HepG2 (cell line): ENCODE data around the gene DICER1. TPM values are rescaled to one million over a fixed set of nuclear protein-coding genes. Genes with fewer than 3 reads are reported as not detected.

Experiments
- ATAC-seq: fragments of 200-7000 bp; cut with Tn5 transposase; 3 replicates; pipeline ENCODE4 v1.9.1; 2020; ENCODE audit warnings: mild to moderate bottlenecking, moderate library complexity
- BruUV-seq: library from RNA; stranded (reverse); fragments of 400-500 nt; replicated peaks from 2 replicates; lab custom pipeline; 2021; lab: Mats Ljungman, UMichigan
- CTCF ChIA-PET: fragments of 300-600 bp; formaldehyde crosslinking; extraction: SDS; loops from one replicate; lab custom pipeline; 2021; ENCODE audit warnings: low total read pairs, inconsistent platforms, low intra/inter-chr PET ratio; lab: Yijun Ruan, JAX
- POLR2A ChIA-PET: fragments of 350-600 bp; sonication (Branson Sonifier 250); formaldehyde crosslinking; loops from one replicate; lab custom pipeline; 2020; ENCODE audit warnings: antibody characterized with exemption, inconsistent platforms; lab: Yijun Ruan, JAX
- DNase-seq: peaks from one replicate; pipeline ENCODE4 v3.0.0-alpha.2; 2015; ENCODE audit warnings: low spot score
- FAIRE-seq: peaks from 3 replicates; lab custom pipeline; 2011; peaks lifted over from hg19 to GRCh38; lab: Jason Lieb, UNC
- H2AFZ ChIP-seq: one replicate; pipeline ENCODE4 v1.6.1; 2011; ENCODE audit warnings: low read length, inconsistent platforms
- H3K27ac ChIP-seq: fragments of 300-600 bp; 3 replicates; pipeline ENCODE4 v1.8.0; 2011; ENCODE audit warnings: mixed run types, mild to moderate bottlenecking, mixed read lengths, low read length, inconsistent platforms; ENCODE audit not compliant: insufficient read depth; ENCODE audit errors: extremely low read length
- H3K27me3 ChIP-seq, 2 experiments: fragments of 200-600 bp in 1 of 2; 2 replicates in 1 of 2; 3 replicates in 1 of 2; pipeline versions ENCODE4 v1.6.0 to v1.8.0; 2011; ENCODE audit warnings: low read length in 2 of 2, mild to moderate bottlenecking in 2 of 2, moderate library complexity in 2 of 2, inconsistent platforms in 1 of 2; ENCODE audit not compliant: insufficient read depth in 2 of 2, control insufficient read depth in 1 of 2
- H3K36me3 ChIP-seq, 2 experiments: fragments of 200-600 bp in 1 of 2; replicated peaks in 1 of 2; 2 replicates in 1 of 2; 3 replicates in 1 of 2; pipeline versions ENCODE4 v1.5.1 to v1.8.0; 2011; ENCODE audit warnings: low read length in 2 of 2, inconsistent platforms in 1 of 2; ENCODE audit not compliant: insufficient read depth in 2 of 2, control insufficient read depth in 1 of 2
- H3K4me1 ChIP-seq: 2 replicates; pipeline ENCODE4 v1.5.1; 2012; ENCODE audit warnings: low read length, inconsistent platforms; ENCODE audit not compliant: insufficient read depth
- H3K4me2 ChIP-seq: 2 replicates; pipeline ENCODE4 v1.6.0; 2011; ENCODE audit warnings: low read depth, low read length, inconsistent platforms
- H3K4me3 ChIP-seq, 3 experiments: fragments of 200-600 bp in 1 of 3; sonication (generic), shearing (Covaris generic) in 1 of 3; replicated peaks in 1 of 3; 2 replicates each; pipeline ENCODE4 v1.5.1; 2011 to 2016; ENCODE audit warnings: low read length in 3 of 3, inconsistent platforms in 2 of 3, low read depth in 2 of 3, mild to moderate bottlenecking in 2 of 3, control low read depth in 1 of 3, mixed read lengths in 1 of 3; ENCODE audit not compliant: insufficient read depth in 1 of 3
- H3K79me2 ChIP-seq: one replicate; pipeline ENCODE4 v1.6.1; 2011; ENCODE audit warnings: low read length, inconsistent platforms; ENCODE audit not compliant: insufficient read depth
- H3K9ac ChIP-seq: 2 replicates; pipeline ENCODE4 v1.6.0; 2011; ENCODE audit warnings: mild to moderate bottlenecking, low read depth, low read length, inconsistent platforms; ENCODE audit not compliant: insufficient read depth
- H3K9me3 ChIP-seq: 2 replicates; pipeline ENCODE4 v1.5.1; 2012; ENCODE audit warnings: mild to moderate bottlenecking, low read length
- H4K20me1 ChIP-seq: 2 replicates; pipeline ENCODE4 v1.6.0; 2011; ENCODE audit warnings: inconsistent platforms, mild to moderate bottlenecking, low read length, moderate library complexity; ENCODE audit not compliant: insufficient read depth
- CBX5 ChIP-seq: sonication (generic); formaldehyde crosslinking; IDR thresholded peaks from 2 replicates; pipeline ENCODE4 v1.4.0; 2020; ENCODE audit warnings: missing genetic modification reagents, borderline replicate concordance
- GFI1 ChIP-seq: sonication (generic); formaldehyde crosslinking; IDR thresholded peaks from 2 replicates; pipeline ENCODE4 v1.5.0; 2020; ENCODE audit warnings: missing genetic modification reagents, mild to moderate bottlenecking, borderline replicate concordance
- JUN ChIP-seq: sonication (generic); formaldehyde crosslinking; IDR thresholded peaks from 2 replicates; pipeline ENCODE4 v1.4.0; 2020; ENCODE audit warnings: mild to moderate bottlenecking, missing genetic modification reagents
- PHF20 ChIP-seq: sonication (generic); formaldehyde crosslinking; IDR thresholded peaks from 2 replicates; pipeline ENCODE4 v1.5.0; 2020; ENCODE audit warnings: mild to moderate bottlenecking, missing genetic modification reagents
- RBAK ChIP-seq: sonication (generic); formaldehyde crosslinking; IDR thresholded peaks from 2 replicates; pipeline ENCODE4 v1.5.1; 2020; ENCODE audit warnings: mild to moderate bottlenecking, missing genetic modification reagents
- TGIF2 ChIP-seq: IDR thresholded peaks from 2 replicates; pipeline ENCODE4 v1.6.1; 2016; ENCODE audit warnings: control low read depth, missing compliant biosample characterization
- XBP1 ChIP-seq: sonication (generic); formaldehyde crosslinking; IDR thresholded peaks from 2 replicates; pipeline ENCODE4 v1.5.0; 2020; ENCODE audit warnings: missing genetic modification reagents
- ZBTB7A ChIP-seq: sonication (generic); formaldehyde crosslinking; IDR thresholded peaks from 2 replicates; pipeline ENCODE4 v1.8.0; 2022; ENCODE audit warnings: mild to moderate bottlenecking, missing genetic modification reagents
- ZNF598 ChIP-seq: sonication (generic); formaldehyde crosslinking; IDR thresholded peaks from 2 replicates; pipeline ENCODE4 v1.5.1; 2020; ENCODE audit warnings: mild to moderate bottlenecking, missing genetic modification reagents, borderline replicate concordance
- ZNF713 ChIP-seq: sonication (generic); formaldehyde crosslinking; IDR thresholded peaks from 2 replicates; pipeline ENCODE4 v1.4.0; 2020; ENCODE audit warnings: mild to moderate bottlenecking, missing genetic modification reagents
- ZNF776 ChIP-seq: sonication (generic); formaldehyde crosslinking; IDR thresholded peaks from 2 replicates; pipeline ENCODE4 v1.4.0; 2020; ENCODE audit warnings: mild to moderate bottlenecking, missing genetic modification reagents
- WGBS: methylation state at CpG from one replicate; pipeline ENCODE4 v1.1.6; 2017; ENCODE audit warnings: low lambda C conversion rate; 5-methylcytosine and 5-hydroxymethylcytosine counted together
- in situ Hi-C: cut with HindIII; loops from 2 replicates; pipeline ENCODE4 v1.10.0; 2017; ENCODE audit warnings: low pct_unique_long_range_greater_than_20kb; ENCODE audit not compliant: extremely low pct_ligation_motif_present
- intact Hi-C: fragments of 100-400 bp; cut with micrococcal nuclease; formaldehyde crosslinking; loops from one replicate; pipeline ENCODE4 v1.10.0; 2022; ENCODE audit not compliant: unreplicated experiment
- polyA plus RNA-seq, 8 experiments: library from polyadenylated mRNA; depleted of rRNA in 3 of 8; stranded (reverse) in 7 of 8; unstranded in 1 of 8; fragments of >200 nt; fragmentation: Illumina TruSeq in 4 of 8; extraction: Trizol in 4 of 8; gene quantifications; 2 replicates each; pipeline versions ENCODE4 v1.2.1 to v1.2.3, GENCODE V29; 2011 to 2016; ENCODE audit warnings: low read depth in 4 of 8, missing spikeins in 1 of 8, mixed read lengths in 1 of 8; ENCODE audit not compliant: insufficient read depth in 1 of 8
- total RNA-seq, 5 experiments: library from RNA; depleted of rRNA; stranded (reverse); fragments of >200 nt; fragmentation: Illumina TruSeq; extraction: Trizol; gene quantifications; 2 replicates each; pipeline ENCODE4 v1.2.3, GENCODE V29; 2016; ENCODE audit warnings: low read depth in 1 of 5
- TF ChIP-seq, protein P1 (sequence below): sonication (generic); formaldehyde crosslinking; IDR thresholded peaks from 2 replicates; pipeline ENCODE4 v1.4.0; 2020; ENCODE audit warnings: missing genetic modification reagents
- TF ChIP-seq, protein P2 (sequence below): sonication (generic); formaldehyde crosslinking; conservative IDR thresholded peaks from 2 replicates; pipeline ENCODE4 v1.4.0; 2020; ENCODE audit warnings: missing genetic modification reagents

DICER1 gene
- total and polyA plus RNA-seq, 2 of the 13 experiments (the other 11 are each of a cell fraction or from before 2014, with no cell fraction given), result 31.8 to 61.9 TPM

DNA sequence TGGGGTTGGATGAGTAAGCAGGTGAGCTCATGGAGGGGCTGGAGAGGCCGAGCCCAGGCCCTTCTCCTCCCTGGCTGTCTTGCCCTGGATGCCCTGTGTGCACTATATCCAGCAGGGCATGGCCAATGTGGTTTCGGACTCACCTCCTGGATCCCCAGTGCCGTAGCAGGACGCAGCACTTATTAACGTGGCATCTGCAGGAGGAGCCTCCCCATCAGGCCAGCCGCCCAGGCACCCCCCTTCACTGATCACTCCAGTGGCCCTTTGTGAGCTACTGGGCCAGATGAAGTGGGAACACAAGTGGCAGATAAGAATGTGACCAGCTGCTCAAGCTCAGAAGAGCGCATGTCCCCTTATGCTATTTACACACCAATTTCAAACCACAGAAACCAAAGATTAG is 43.1 kb upstream of the DICER1 start:
- CTCF ChIA-PET, result no interaction called here
- in situ Hi-C loops, result no loop called here
- intact Hi-C loops, result no loop called here

More for the DNA sequence above, 43.1 kb upstream of the DICER1 start:
- H3K79me2 ChIP-seq, result no peaks in the 10 kb centered on the region
- no peaks in the 10 kb centered on the region for H4K20me1 ChIP-seq
- no peaks in the 10 kb centered on the region for H3K4me1 ChIP-seq
- POLR2A ChIA-PET, result no interaction called here
- H3K27ac ChIP-seq, result no peak overlapping the region
- no peak for DNase-seq
- H3K27me3 ChIP-seq, result no peaks in the 10 kb centered on the region
- H3K9me3 ChIP-seq, result no peaks in the 10 kb centered on the region
- TF ChIP-seq, protein P1, sequence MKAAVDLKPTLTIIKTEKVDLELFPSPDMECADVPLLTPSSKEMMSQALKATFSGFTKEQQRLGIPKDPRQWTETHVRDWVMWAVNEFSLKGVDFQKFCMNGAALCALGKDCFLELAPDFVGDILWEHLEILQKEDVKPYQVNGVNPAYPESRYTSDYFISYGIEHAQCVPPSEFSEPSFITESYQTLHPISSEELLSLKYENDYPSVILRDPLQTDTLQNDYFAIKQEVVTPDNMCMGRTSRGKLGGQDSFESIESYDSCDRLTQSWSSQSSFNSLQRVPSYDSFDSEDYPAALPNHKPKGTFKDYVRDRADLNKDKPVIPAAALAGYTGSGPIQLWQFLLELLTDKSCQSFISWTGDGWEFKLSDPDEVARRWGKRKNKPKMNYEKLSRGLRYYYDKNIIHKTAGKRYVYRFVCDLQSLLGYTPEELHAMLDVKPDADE (CRISPR knock-in tag), result no peak
- no peak for TF ChIP-seq ZNF776 (CRISPR knock-in tag)
- no peak for TF ChIP-seq CBX5 (CRISPR knock-in tag)
- TF ChIP-seq XBP1 (CRISPR knock-in tag), result no peak
- TF ChIP-seq TGIF2 (CRISPR knock-in tag), result no peak
- TF ChIP-seq RBAK (CRISPR knock-in tag), result no peak
- TF ChIP-seq GFI1 (CRISPR knock-in tag), result no peak
- TF ChIP-seq ZNF598 (CRISPR knock-in tag), result no peak
- no peak for TF ChIP-seq JUN (CRISPR knock-in tag)
- TF ChIP-seq ZNF713 (CRISPR knock-in tag), result no peak
- TF ChIP-seq, protein P2, sequence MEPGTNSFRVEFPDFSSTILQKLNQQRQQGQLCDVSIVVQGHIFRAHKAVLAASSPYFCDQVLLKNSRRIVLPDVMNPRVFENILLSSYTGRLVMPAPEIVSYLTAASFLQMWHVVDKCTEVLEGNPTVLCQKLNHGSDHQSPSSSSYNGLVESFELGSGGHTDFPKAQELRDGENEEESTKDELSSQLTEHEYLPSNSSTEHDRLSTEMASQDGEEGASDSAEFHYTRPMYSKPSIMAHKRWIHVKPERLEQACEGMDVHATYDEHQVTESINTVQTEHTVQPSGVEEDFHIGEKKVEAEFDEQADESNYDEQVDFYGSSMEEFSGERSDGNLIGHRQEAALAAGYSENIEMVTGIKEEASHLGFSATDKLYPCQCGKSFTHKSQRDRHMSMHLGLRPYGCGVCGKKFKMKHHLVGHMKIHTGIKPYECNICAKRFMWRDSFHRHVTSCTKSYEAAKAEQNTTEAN (CRISPR knock-in tag), result no peak
- no peak for TF ChIP-seq PHF20 (CRISPR knock-in tag)
- TF ChIP-seq ZBTB7A, result no peak
- ATAC-seq, result no peak
- no TSS peak for BruUV-seq
- no peak overlapping the region for H3K4me3 ChIP-seq
- WGBS, result 100% methylated on average over 6 of the region's 7 CpGs
- H2AFZ ChIP-seq, result no peak overlapping the region
- H3K9ac ChIP-seq, result no peak overlapping the region
- peaks cover 1 to 23% of the 10 kb centered on the region in 2 experiments; a peak in 3 of 5 replicates for H3K36me3 ChIP-seq
- FAIRE-seq, result no peak
- no peak overlapping the region for H3K4me2 ChIP-seq
